Fibroblast of skin of right biceps (primary cell): Measurements from ENCODE around the gene SH3RF3.

Source experiments
- DNase-seq: peaks from one replicate; pipeline ENCODE4 v3.0.0-alpha.2; 2013

The SH3RF3 gene

GRCh38 chr2:109244750-109245382, 115.9 kb downstream of the SH3RF3 start:
- no peak for DNase-seq

- DNase-seq: no peak
These were observed 117.2 kb downstream of the SH3RF3 start for GRCh38 chr2:109246176-109246575.

GRCh38 chr2:109246616-109247015, 117.6 kb downstream of the SH3RF3 start:
- DNase-seq: no peak

GRCh38 chr2:109247340-109247739, 118.3 kb downstream of the SH3RF3 start:
- no peak for DNase-seq

GRCh38 chr2:109247812-109248211, 118.8 kb downstream of the SH3RF3 start:
- DNase-seq: no peak

- DNase-seq: no peak
These were observed 119.6 kb downstream of the SH3RF3 start for GRCh38 chr2:109248590-109248989.

- DNase-seq: no peak
These were observed 124.2 kb downstream of the SH3RF3 start for GRCh38 chr2:109253217-109253616.

- no peak for DNase-seq
These were observed 125.3 kb downstream of the SH3RF3 start for GRCh38 chr2:109254174-109254904.

- DNase-seq: no peak
These were observed 126.6 kb downstream of the SH3RF3 start for GRCh38 chr2:109255654-109256053.

GRCh38 chr2:109256111-109256510, 127.1 kb downstream of the SH3RF3 start:
- no peak for DNase-seq

GRCh38 chr2:109256921-109257320, 127.9 kb downstream of the SH3RF3 start:
- peak; percentile 18 for DNase-seq

- no peak for DNase-seq
These were observed 128.6 kb downstream of the SH3RF3 start for GRCh38 chr2:109257653-109258052.

GRCh38 chr2:109258376-109258775, 129.4 kb downstream of the SH3RF3 start:
- no peak for DNase-seq

- no peak for DNase-seq
These were observed 130.0 kb downstream of the SH3RF3 start for GRCh38 chr2:109258905-109259540.

GRCh38 chr2:109259671-109260070, 130.7 kb downstream of the SH3RF3 start:
- DNase-seq: no peak

GRCh38 chr2:109260116-109260855, 131.3 kb downstream of the SH3RF3 start:
- no peak for DNase-seq

GRCh38 chr2:109260886-109261700, 132.1 kb downstream of the SH3RF3 start:
- no peak for DNase-seq

GRCh38 chr2:109261906-109262631, 133.1 kb downstream of the SH3RF3 start:
- DNase-seq: no peak

- DNase-seq: peak; percentile 44
These were observed 135.8 kb downstream of the SH3RF3 start for GRCh38 chr2:109264595-109265328.

GRCh38 chr2:109265369-109265768, 136.4 kb downstream of the SH3RF3 start:
- no peak for DNase-seq

GRCh38 chr2:109265953-109266352, 136.9 kb downstream of the SH3RF3 start:
- DNase-seq: no peak
